NAMALWA (cell line): ENCODE data around the gene ACSF2.
"Not testable (repeated sequence)": the region's sequence is repeated elsewhere in the genome, so short reads cannot be mapped to it uniquely, and the experiment has no call there.

Source experiments
- DNase-seq: peaks from one replicate; pipeline ENCODE4 v3.0.0-alpha.2; 2015; ENCODE audit warnings: low spot score

Gene ACSF2, protein sequence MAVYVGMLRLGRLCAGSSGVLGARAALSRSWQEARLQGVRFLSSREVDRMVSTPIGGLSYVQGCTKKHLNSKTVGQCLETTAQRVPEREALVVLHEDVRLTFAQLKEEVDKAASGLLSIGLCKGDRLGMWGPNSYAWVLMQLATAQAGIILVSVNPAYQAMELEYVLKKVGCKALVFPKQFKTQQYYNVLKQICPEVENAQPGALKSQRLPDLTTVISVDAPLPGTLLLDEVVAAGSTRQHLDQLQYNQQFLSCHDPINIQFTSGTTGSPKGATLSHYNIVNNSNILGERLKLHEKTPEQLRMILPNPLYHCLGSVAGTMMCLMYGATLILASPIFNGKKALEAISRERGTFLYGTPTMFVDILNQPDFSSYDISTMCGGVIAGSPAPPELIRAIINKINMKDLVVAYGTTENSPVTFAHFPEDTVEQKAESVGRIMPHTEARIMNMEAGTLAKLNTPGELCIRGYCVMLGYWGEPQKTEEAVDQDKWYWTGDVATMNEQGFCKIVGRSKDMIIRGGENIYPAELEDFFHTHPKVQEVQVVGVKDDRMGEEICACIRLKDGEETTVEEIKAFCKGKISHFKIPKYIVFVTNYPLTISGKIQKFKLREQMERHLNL

GRCh38 chr17:50425682-50426471 lies at the start of gene ACSF2:
TSS of gene ACSF2 (plus strand) at chr17:50426218. CDS start at chr17:50426262, 44 bp downstream.
- DNase-seq, result peak; percentile 77

- no peak for DNase-seq
Observed at GRCh38 chr17:50379351-50380132, 46.5 kb upstream of the ACSF2 start.

- no peak for DNase-seq
Observed at GRCh38 chr17:50380369-50381259, 45.4 kb upstream of the ACSF2 start.

- no peak for DNase-seq
Observed at GRCh38 chr17:50381260-50381815, 44.7 kb upstream of the ACSF2 start.

DNA sequence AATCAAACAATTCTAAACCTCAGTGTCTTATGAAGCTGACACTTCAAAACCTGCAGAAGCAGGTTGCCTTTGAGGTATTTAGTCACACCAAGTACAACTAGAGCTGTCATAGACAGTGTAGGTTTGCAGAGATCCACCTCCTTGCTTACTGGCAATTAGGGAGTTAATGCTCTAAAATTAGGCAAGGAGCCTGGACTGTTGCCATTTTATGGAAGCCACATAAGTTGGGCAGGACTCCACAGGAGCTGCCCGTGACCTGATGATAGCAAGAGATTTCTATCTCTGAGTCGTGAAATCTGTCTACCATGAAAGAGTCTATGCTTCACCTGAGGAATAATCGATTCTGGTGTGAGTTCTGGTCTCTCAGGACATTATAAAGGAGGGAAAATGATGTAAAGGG lies 44.1 kb upstream of the ACSF2 start:
- DNase-seq, result no peak

DNA sequence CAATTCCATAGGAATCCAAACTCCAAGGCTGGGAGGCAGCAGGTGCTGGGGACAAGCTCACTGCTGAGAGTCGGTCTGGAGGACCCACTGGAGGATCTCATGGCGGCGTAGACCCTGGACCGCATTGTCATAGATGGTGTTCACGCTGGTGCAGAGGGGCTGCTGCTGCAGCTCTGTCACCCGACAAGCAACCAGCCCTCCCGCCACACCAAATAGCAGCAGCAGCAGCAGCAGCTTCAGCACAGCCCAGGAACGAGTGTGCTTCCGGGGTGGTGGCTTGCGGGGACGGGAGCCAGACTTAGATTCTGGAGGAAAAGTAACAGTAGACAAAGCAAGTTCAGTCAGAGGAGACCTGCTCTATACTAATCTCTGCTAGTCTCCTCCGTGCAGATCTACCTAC lies 43.1 kb upstream of the ACSF2 start:
- DNase-seq, result no peak

DNA sequence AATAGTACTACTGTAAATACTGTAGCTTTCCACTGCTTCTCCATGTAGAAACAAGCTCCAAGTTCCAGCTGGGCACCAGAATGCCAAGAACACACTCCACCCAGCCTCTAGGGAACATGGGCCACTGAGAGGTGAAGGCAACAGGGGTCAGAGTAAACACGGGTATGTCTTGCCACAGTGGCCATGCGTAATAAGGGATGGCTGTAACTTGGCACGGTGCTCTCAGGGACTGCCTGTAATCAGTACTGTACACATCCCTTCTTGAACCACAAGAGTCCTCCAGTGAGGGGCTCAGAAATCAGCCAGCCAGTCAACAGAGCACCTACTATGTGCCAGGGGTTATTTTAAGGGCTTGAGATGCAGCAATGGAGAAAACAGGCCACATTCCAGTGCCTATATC lies 39.5 kb upstream of the ACSF2 start:
- no peak for DNase-seq

DNA sequence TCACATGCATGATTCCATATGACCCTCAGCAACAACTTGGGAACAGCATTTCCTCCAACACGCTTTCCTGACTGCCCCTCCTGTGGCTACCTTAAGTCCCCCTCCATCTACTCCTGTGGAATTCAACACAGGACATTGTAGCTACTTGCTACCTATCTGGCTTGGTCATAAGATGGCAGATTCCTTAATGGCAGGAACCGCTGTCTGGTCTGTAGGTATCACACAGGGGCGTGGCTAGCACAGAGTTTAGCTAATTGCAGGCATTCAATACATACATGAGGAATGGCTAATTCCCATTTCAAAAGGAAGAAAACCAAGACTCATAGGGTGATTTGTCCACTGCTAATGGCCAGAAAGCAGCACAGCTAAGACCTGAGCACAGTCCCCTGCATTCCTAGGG lies 37.3 kb upstream of the ACSF2 start:
- no peak for DNase-seq

GRCh38 chr17:50389534-50389933 lies 36.5 kb upstream of the ACSF2 start:
- no peak for DNase-seq

DNA sequence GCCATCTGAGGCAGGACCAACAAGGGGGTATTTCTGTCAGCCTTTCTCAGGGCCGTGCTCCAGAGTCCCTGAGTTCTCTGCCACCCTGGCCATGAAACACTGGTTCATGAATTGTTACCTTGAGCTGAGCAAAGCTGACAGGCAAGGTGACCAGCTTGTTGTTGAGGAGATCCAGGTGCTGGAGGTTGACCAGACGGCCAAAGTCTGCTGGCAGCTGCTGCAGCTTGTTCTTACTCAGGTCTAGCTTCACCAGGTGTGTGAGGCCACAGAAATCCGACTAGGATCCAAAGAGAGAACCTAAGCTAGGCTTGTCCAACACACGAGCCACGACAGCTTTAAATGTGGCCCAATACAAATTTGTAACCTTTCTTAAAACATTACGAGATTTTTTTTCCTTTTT lies 33.4 kb upstream of the ACSF2 start:
- no peak for DNase-seq

DNA sequence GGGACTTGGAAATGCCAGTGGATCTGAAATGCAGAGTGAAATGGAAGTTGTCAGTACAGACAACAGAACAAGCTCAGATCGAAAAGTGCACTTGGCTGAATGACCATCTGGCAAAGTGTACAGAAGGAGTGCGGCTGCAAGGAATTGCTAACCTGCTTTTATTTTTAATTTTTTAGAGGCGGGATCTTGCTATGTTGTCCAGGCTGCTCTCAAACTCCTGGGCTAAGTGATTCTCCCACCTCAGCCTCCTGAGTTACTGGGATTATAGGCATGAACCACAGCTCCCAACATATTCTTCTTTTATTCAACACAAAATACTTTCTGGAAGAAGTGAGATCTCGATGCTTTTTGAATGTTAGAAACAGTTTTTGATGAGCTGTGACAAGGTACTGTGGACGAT lies 32.3 kb upstream of the ACSF2 start:
- DNase-seq, result no peak

DNA sequence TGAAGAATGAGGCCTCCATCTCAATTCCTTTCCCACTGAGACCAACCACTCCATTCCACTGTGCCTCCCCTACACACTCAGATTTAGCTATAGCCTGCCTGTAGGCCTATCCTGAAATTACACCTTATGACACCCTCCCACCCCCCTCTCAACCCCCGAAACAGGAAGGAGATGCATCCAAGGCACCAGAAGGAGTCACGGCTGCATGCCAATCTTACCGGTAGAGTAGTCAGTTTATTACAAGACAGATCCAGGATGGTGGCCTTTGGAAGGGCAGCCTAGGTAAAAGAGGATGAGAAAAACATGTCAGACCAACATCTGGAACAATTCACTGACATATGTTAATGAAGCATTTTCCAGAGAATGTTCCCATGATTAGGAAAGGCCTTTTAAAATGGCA lies 31.3 kb upstream of the ACSF2 start:
- DNase-seq, result no peak

GRCh38 chr17:50396261-50397110 lies 29.5 kb upstream of the ACSF2 start:
- DNase-seq, result peak; percentile 38

DNA sequence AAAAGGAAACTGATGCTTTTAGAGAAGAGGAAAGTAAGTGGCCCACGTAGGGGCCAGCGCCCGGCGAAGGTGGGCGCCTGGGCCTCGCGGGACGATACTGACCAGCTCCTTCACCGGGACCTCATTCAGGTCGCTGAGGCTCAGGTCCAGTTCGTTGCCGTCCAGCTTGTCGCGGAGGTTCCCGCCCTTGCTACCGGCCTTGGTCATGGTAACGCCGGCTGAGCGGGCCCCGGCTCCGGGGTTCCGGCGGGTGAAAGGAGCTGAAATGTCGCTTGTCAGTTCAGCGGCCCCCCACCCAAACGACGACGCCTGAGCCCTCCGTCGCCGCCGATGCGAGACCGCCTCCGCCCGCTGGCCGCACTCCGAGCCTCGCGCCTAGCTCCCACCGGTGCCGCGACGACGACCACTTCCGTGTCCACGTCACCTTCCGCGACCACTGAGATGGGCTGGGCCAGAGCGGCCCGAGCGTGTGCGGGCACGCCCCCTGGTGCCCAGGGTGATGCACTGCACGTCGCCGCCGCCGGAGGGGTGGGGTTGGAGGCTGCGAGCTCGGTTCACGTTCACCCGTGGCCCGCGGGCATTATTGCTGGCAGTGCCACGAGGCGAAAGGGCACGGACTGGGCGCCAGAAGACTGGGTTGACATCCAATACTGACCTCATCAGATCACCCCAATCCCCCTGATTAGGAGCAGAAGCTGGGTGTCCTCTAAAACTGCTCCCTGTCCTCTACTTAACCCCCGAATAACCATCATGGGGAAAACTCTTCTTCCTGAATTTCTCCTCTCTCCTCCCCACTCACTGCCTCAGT lies 28.7 kb upstream of the ACSF2 start, which contains the start of gene LRRC59:
Gene LRRC59, minus strand, starts transcription at position 413 of the 808 bp plus-strand sequence. Its CDS starts 206 bp downstream, at position 207.
- DNase-seq, result peak; percentile 90

- DNase-seq, result no peak
Observed at GRCh38 chr17:50397919-50398285, 28.1 kb upstream of the ACSF2 start.

- not testable (repeated sequence) for DNase-seq
Observed at GRCh38 chr17:50398672-50399071, 27.3 kb upstream of the ACSF2 start.

DNA sequence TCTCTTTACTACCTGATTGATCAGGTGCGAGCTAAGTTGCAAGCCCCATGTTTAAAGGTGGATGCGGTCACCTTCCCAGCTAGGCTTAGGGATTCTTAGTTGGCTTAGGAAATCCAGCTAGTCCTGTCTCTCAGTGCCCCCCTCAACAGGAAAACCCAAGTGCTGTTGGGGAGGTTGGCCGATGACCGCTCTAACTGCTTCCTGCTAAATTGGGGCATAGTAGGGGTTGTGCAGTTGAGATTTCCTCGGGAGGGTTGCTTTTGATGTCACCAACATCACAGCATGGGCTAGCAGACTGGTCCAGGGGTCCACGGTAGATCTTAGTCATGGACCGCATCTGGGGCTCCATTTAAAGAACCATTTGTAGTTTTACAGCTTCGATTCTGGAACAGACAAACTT lies 26.4 kb upstream of the ACSF2 start:
- DNase-seq, result not testable (repeated sequence)

- DNase-seq, result not testable (repeated sequence)
Observed at GRCh38 chr17:50405351-50405750, 20.7 kb upstream of the ACSF2 start.

- no peak for DNase-seq
Observed at GRCh38 chr17:50406578-50406977, 19.4 kb upstream of the ACSF2 start.
